Measurements from ENCODE around the gene TRPC4.

DNA sequence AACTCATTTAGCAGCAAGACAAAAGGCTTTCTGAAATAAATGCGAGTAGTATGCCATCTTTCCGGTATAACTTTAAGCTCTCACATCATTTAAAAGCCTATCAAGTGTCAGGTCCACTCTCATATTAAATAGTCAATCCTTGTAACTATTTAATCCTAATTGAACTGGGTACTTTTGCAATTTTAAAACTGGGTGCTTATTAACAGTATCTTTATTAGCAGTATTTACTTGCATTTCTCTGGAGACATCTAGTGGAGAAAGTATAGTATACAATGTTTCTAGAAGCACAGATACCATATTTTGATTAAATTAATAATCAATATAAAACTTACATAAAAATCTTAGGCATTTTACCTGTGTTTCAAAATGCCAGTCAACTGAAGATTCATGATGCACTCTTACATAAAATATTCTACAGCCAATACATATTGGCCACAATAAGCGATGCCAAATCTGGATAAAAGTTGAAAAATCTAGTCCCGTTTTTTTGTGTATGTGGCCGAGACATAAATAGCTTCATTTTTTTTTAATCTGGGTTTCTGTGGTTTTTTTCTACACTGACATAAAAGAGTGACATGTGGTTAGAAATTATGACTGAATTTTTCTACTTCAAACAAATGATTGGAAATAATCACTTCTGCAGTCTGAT lies 266.7 kb downstream of the TRPC4 start:
- TF ChIP-seq CTCF (conservative IDR thresholded peaks at IDR 0.05; ENCODE audit: low read length), result peak; percentile 77
- no peak for TF ChIP-seq EZH2phosphoT487 (IDR thresholded peaks at IDR 0.05; ENCODE audit: borderline replicate concordance, low read depth, low read length)

All from OCI-LY7 (cell line).